HL-60 (cell line): ENCODE data around the gene SPINDOC.

Experiments
- GABPA ChIP-seq: IDR thresholded peaks from 2 replicates; pipeline ENCODE4 v1.6.1; 2012; ENCODE audit warnings: low read depth
- POLR2AphosphoS5 ChIP-seq: IDR thresholded peaks from 2 replicates; pipeline ENCODE4 v1.6.1; 2012; ENCODE audit warnings: low read depth
- SPI1 ChIP-seq: IDR thresholded peaks from 2 replicates; pipeline ENCODE4 v1.6.1; 2012; ENCODE audit warnings: low read depth, mild to moderate bottlenecking, borderline replicate concordance
- TF ChIP-seq, protein P1 (sequence below): IDR thresholded peaks from one replicate; pipeline ENCODE4 v1.5.1; 2011; ENCODE audit warnings: low read length, control low read depth, inconsistent platforms; ENCODE audit not compliant: insufficient read depth
- TF ChIP-seq, protein P2 (sequence below): IDR thresholded peaks from 2 replicates; pipeline ENCODE4 v1.6.1; 2012; ENCODE audit warnings: low read depth; ENCODE audit not compliant: insufficient replicate concordance

DNA sequence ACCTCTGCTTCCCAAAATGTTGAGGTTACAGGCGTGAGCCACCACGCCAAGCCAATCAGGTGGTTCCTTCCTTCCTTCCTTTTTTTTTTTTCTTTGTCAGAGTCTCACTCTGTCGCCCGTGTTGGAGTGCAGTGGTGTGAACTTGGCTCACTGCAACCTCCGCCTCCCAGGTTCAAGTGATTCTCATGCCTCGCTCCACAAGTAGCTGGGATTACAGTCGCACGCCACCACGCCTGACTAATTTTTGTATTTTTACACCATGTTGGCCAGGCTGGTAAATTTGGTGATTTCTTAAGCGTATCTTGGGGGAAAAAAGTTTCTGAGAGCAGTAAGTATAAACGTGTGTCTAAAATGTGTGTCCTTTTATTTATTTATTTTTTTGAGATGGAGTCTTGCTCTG, 18.2 kb upstream of the SPINDOC start:
- TF ChIP-seq, protein P1, sequence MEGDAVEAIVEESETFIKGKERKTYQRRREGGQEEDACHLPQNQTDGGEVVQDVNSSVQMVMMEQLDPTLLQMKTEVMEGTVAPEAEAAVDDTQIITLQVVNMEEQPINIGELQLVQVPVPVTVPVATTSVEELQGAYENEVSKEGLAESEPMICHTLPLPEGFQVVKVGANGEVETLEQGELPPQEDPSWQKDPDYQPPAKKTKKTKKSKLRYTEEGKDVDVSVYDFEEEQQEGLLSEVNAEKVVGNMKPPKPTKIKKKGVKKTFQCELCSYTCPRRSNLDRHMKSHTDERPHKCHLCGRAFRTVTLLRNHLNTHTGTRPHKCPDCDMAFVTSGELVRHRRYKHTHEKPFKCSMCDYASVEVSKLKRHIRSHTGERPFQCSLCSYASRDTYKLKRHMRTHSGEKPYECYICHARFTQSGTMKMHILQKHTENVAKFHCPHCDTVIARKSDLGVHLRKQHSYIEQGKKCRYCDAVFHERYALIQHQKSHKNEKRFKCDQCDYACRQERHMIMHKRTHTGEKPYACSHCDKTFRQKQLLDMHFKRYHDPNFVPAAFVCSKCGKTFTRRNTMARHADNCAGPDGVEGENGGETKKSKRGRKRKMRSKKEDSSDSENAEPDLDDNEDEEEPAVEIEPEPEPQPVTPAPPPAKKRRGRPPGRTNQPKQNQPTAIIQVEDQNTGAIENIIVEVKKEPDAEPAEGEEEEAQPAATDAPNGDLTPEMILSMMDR, result no peak
- TF ChIP-seq POLR2AphosphoS5, result no peak
- TF ChIP-seq, protein P2, sequence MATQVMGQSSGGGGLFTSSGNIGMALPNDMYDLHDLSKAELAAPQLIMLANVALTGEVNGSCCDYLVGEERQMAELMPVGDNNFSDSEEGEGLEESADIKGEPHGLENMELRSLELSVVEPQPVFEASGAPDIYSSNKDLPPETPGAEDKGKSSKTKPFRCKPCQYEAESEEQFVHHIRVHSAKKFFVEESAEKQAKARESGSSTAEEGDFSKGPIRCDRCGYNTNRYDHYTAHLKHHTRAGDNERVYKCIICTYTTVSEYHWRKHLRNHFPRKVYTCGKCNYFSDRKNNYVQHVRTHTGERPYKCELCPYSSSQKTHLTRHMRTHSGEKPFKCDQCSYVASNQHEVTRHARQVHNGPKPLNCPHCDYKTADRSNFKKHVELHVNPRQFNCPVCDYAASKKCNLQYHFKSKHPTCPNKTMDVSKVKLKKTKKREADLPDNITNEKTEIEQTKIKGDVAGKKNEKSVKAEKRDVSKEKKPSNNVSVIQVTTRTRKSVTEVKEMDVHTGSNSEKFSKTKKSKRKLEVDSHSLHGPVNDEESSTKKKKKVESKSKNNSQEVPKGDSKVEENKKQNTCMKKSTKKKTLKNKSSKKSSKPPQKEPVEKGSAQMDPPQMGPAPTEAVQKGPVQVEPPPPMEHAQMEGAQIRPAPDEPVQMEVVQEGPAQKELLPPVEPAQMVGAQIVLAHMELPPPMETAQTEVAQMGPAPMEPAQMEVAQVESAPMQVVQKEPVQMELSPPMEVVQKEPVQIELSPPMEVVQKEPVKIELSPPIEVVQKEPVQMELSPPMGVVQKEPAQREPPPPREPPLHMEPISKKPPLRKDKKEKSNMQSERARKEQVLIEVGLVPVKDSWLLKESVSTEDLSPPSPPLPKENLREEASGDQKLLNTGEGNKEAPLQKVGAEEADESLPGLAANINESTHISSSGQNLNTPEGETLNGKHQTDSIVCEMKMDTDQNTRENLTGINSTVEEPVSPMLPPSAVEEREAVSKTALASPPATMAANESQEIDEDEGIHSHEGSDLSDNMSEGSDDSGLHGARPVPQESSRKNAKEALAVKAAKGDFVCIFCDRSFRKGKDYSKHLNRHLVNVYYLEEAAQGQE, result no peak
- no peak for TF ChIP-seq GABPA
- no peak for TF ChIP-seq SPI1
